HepG2 (cell line): ENCODE results near the gene TP73. TPM values are rescaled to one million over a fixed set of nuclear protein-coding genes. Genes with fewer than 3 reads are reported as not detected.

Source experiments
- ATAC-seq: fragments of 200-7000 bp; cut with Tn5 transposase; 3 replicates; pipeline ENCODE4 v1.9.1; 2020; ENCODE audit warnings: mild to moderate bottlenecking, moderate library complexity
- BruUV-seq: library from RNA; stranded (reverse); fragments of 400-500 nt; replicated peaks from 2 replicates; lab custom pipeline; 2021; lab: Mats Ljungman, UMichigan
- CTCF ChIA-PET: fragments of 300-600 bp; formaldehyde crosslinking; extraction: SDS; loops from one replicate; lab custom pipeline; 2021; ENCODE audit warnings: low total read pairs, inconsistent platforms, low intra/inter-chr PET ratio; lab: Yijun Ruan, JAX
- POLR2A ChIA-PET: fragments of 350-600 bp; sonication (Branson Sonifier 250); formaldehyde crosslinking; loops from one replicate; lab custom pipeline; 2020; ENCODE audit warnings: antibody characterized with exemption, inconsistent platforms; lab: Yijun Ruan, JAX
- DNase-seq: peaks from one replicate; pipeline ENCODE4 v3.0.0-alpha.2; 2015; ENCODE audit warnings: low spot score
- FAIRE-seq: peaks from 3 replicates; lab custom pipeline; 2011; peaks lifted over from hg19 to GRCh38; lab: Jason Lieb, UNC
- H2AFZ ChIP-seq: one replicate; pipeline ENCODE4 v1.6.1; 2011; ENCODE audit warnings: low read length, inconsistent platforms
- H3K27ac ChIP-seq: fragments of 300-600 bp; 3 replicates; pipeline ENCODE4 v1.8.0; 2011; ENCODE audit warnings: mixed run types, mild to moderate bottlenecking, mixed read lengths, low read length, inconsistent platforms; ENCODE audit not compliant: insufficient read depth; ENCODE audit errors: extremely low read length
- H3K27me3 ChIP-seq, 2 experiments: fragments of 200-600 bp in 1 of 2; 2 replicates in 1 of 2; 3 replicates in 1 of 2; pipeline versions ENCODE4 v1.6.0 to v1.8.0; 2011; ENCODE audit warnings: low read length in 2 of 2, mild to moderate bottlenecking in 2 of 2, moderate library complexity in 2 of 2, inconsistent platforms in 1 of 2; ENCODE audit not compliant: insufficient read depth in 2 of 2, control insufficient read depth in 1 of 2
- H3K36me3 ChIP-seq, 2 experiments: fragments of 200-600 bp in 1 of 2; replicated peaks in 1 of 2; 2 replicates in 1 of 2; 3 replicates in 1 of 2; pipeline versions ENCODE4 v1.5.1 to v1.8.0; 2011; ENCODE audit warnings: low read length in 2 of 2, inconsistent platforms in 1 of 2; ENCODE audit not compliant: insufficient read depth in 2 of 2, control insufficient read depth in 1 of 2
- H3K4me1 ChIP-seq: 2 replicates; pipeline ENCODE4 v1.5.1; 2012; ENCODE audit warnings: low read length, inconsistent platforms; ENCODE audit not compliant: insufficient read depth
- H3K4me2 ChIP-seq: 2 replicates; pipeline ENCODE4 v1.6.0; 2011; ENCODE audit warnings: low read depth, low read length, inconsistent platforms
- H3K4me3 ChIP-seq, 3 experiments: fragments of 200-600 bp in 1 of 3; sonication (generic), shearing (Covaris generic) in 1 of 3; replicated peaks in 1 of 3; 2 replicates each; pipeline ENCODE4 v1.5.1; 2011 to 2016; ENCODE audit warnings: low read length in 3 of 3, inconsistent platforms in 2 of 3, low read depth in 2 of 3, mild to moderate bottlenecking in 2 of 3, control low read depth in 1 of 3, mixed read lengths in 1 of 3; ENCODE audit not compliant: insufficient read depth in 1 of 3
- H3K79me2 ChIP-seq: one replicate; pipeline ENCODE4 v1.6.1; 2011; ENCODE audit warnings: low read length, inconsistent platforms; ENCODE audit not compliant: insufficient read depth
- H3K9ac ChIP-seq: 2 replicates; pipeline ENCODE4 v1.6.0; 2011; ENCODE audit warnings: mild to moderate bottlenecking, low read depth, low read length, inconsistent platforms; ENCODE audit not compliant: insufficient read depth
- H3K9me3 ChIP-seq: 2 replicates; pipeline ENCODE4 v1.5.1; 2012; ENCODE audit warnings: mild to moderate bottlenecking, low read length
- H4K20me1 ChIP-seq: 2 replicates; pipeline ENCODE4 v1.6.0; 2011; ENCODE audit warnings: inconsistent platforms, mild to moderate bottlenecking, low read length, moderate library complexity; ENCODE audit not compliant: insufficient read depth
- AGO2 ChIP-seq: fragments of 200-400 bp; formaldehyde crosslinking; optimal IDR thresholded peaks from 2 replicates; pipeline ENCODE3; 2017; ENCODE audit warnings: mild to moderate bottlenecking, low read depth, low read length, moderate library complexity
- NCOR1 ChIP-seq: fragments of 200-600 bp; sonication (generic); IDR thresholded peaks from 2 replicates; pipeline ENCODE4 v1.7.0; 2017; ENCODE audit warnings: antibody characterized with exemption, low read length, borderline replicate concordance
- POLR2G ChIP-seq: fragments of 200-400 bp; formaldehyde crosslinking; IDR thresholded peaks from 2 replicates; pipeline ENCODE4 v1.6.1; 2018; ENCODE audit warnings: mild to moderate bottlenecking, low read depth, low read length, moderate library complexity
- RBFOX2 ChIP-seq: fragments of 200-400 bp; formaldehyde crosslinking; IDR thresholded peaks from 2 replicates; pipeline ENCODE4 v1.6.1; 2017; ENCODE audit warnings: low read depth, mild to moderate bottlenecking, low read length
- ZNF644 ChIP-seq: IDR thresholded peaks from 2 replicates; pipeline ENCODE4 v1.6.1; 2016; ENCODE audit warnings: low read depth
- WGBS: methylation state at CpG from one replicate; pipeline ENCODE4 v1.1.6; 2017; ENCODE audit warnings: low lambda C conversion rate; 5-methylcytosine and 5-hydroxymethylcytosine counted together
- in situ Hi-C: cut with HindIII; loops from 2 replicates; pipeline ENCODE4 v1.10.0; 2017; ENCODE audit warnings: low pct_unique_long_range_greater_than_20kb; ENCODE audit not compliant: extremely low pct_ligation_motif_present
- intact Hi-C: fragments of 100-400 bp; cut with micrococcal nuclease; formaldehyde crosslinking; loops from one replicate; pipeline ENCODE4 v1.10.0; 2022; ENCODE audit not compliant: unreplicated experiment
- polyA plus RNA-seq, 8 experiments: library from polyadenylated mRNA; depleted of rRNA in 3 of 8; stranded (reverse) in 7 of 8; unstranded in 1 of 8; fragments of >200 nt; fragmentation: Illumina TruSeq in 4 of 8; extraction: Trizol in 4 of 8; gene quantifications; 2 replicates each; pipeline versions ENCODE4 v1.2.1 to v1.2.3, GENCODE V29; 2011 to 2016; ENCODE audit warnings: low read depth in 4 of 8, missing spikeins in 1 of 8, mixed read lengths in 1 of 8; ENCODE audit not compliant: insufficient read depth in 1 of 8
- total RNA-seq, 5 experiments: library from RNA; depleted of rRNA; stranded (reverse); fragments of >200 nt; fragmentation: Illumina TruSeq; extraction: Trizol; gene quantifications; 2 replicates each; pipeline ENCODE4 v1.2.3, GENCODE V29; 2016; ENCODE audit warnings: low read depth in 1 of 5
- TF ChIP-seq, protein P1 (sequence below): sonication (generic); formaldehyde crosslinking; conservative IDR thresholded peaks from 2 replicates; pipeline ENCODE4 v1.4.0; 2020; ENCODE audit warnings: missing genetic modification reagents

Gene TP73
- total and polyA plus RNA-seq, 2 of the 13 experiments (the other 11 are each of a cell fraction or from before 2014, with no cell fraction given), result 0.49 to 1.1 TPM

DNA sequence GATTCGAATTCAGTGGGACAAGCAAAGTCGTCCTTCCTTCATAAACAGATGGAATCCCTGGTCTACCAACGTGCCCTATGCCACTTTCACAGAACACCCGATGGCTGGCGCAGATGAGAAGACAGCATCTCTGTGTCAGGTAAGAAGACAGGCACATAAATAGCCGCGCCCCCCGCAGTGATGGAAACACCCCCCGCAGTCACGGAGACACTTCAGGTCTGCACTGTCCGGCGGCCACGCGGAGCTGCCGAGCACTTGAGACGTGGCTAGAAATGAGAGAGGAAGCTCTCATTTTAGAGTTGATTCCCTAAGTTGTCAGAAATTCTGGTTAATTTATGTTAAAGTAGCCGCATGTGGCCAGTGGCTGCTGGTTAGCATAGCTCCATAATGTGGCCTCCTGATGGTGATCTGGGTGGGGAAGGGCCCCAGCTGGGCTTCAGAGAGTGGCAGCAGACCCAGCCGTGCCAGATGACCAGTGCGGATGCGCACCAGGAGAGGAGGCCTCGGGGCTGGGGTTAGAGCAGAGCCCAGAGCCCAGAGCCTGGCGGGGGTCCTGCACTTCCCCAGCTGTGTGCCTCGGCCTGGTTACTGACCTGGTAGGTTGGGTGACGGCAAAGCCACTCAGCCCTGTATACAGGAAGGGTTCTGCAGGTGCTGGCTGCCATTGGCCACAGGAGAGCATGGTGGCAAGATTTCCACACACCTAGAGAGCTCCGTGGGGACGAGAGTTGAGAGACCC is 24.6 kb upstream of the TP73 start:
- ATAC-seq, result no peak
- Histone ChIP-seq H4K20me1 (no peaks in the 10 kb centered on the region), H2AFZ (no peak overlapping the region), H3K4me1 (peaks cover 24% of the 10 kb centered on the region), H3K36me3 (peaks cover 20 to 39% of the 10 kb centered on the region in 2 experiments), H3K27me3 (no peaks in the 10 kb centered on the region), H3K4me3 (no peak overlapping the region), H3K79me2 (peaks cover 5% of the 10 kb centered on the region), H3K9ac (no peak overlapping the region), H3K27ac (no peak overlapping the region), H3K9me3 (no peaks in the 10 kb centered on the region), H3K4me2 (no peak overlapping the region)
- 98% methylated on average over 24 of the region's 26 CpGs for WGBS
- no peak for TF ChIP-seq NCOR1
- 0 out of 2 replicates have a peak, but pooled peaks have one; percentile 31 for TF ChIP-seq RBFOX2
- TF ChIP-seq, protein P1, sequence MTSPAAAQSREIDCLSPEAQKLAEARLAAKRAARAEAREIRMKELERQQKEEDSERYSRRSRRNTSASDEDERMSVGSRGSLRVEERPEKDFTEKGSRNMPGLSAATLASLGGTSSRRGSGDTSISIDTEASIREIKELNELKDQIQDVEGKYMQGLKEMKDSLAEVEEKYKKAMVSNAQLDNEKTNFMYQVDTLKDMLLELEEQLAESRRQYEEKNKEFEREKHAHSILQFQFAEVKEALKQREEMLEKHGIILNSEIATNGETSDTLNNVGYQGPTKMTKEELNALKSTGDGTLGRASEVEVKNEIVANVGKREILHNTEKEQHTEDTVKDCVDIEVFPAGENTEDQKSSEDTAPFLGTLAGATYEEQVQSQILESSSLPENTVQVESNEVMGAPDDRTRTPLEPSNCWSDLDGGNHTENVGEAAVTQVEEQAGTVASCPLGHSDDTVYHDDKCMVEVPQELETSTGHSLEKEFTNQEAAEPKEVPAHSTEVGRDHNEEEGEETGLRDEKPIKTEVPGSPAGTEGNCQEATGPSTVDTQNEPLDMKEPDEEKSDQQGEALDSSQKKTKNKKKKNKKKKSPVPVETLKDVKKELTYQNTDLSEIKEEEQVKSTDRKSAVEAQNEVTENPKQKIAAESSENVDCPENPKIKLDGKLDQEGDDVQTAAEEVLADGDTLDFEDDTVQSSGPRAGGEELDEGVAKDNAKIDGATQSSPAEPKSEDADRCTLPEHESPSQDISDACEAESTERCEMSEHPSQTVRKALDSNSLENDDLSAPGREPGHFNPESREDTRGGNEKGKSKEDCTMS, result no peak
- TF ChIP-seq POLR2G, result 0 out of 2 replicates have a peak, but pooled peaks have one; percentile 17
- no peak for TF ChIP-seq ZNF644 (CRISPR knock-in tag)
- peak; percentile 57 for TF ChIP-seq AGO2
- no peak for DNase-seq
- ChIA-PET POLR2A (no interaction called here), CTCF (no interaction called here)
- in situ Hi-C loops (no loop called here), intact Hi-C loops (no loop called here)
- no peak for FAIRE-seq
- BruUV-seq, result no TSS peak
